AG09319 (cell line): Measurements from ENCODE around the gene PCP4.

ENCODE experiments used
- DNase-seq: peaks from one replicate; pipeline ENCODE4 v3.0.0-alpha.2; 2010; ENCODE audit warnings: low read depth; ENCODE audit errors: extremely low read depth
- CTCF ChIP-seq: IDR thresholded peaks from 2 replicates; pipeline ENCODE4 v1.5.1; 2011; ENCODE audit warnings: low read depth, mild to moderate bottlenecking, inconsistent platforms, low read length, moderate library complexity

The PCP4 gene

GRCh38 chr21:39866093-39866492 lies 1.1 kb upstream of the PCP4 start:
- DNase-seq = no peak
- no peak for TF ChIP-seq CTCF

DNA sequence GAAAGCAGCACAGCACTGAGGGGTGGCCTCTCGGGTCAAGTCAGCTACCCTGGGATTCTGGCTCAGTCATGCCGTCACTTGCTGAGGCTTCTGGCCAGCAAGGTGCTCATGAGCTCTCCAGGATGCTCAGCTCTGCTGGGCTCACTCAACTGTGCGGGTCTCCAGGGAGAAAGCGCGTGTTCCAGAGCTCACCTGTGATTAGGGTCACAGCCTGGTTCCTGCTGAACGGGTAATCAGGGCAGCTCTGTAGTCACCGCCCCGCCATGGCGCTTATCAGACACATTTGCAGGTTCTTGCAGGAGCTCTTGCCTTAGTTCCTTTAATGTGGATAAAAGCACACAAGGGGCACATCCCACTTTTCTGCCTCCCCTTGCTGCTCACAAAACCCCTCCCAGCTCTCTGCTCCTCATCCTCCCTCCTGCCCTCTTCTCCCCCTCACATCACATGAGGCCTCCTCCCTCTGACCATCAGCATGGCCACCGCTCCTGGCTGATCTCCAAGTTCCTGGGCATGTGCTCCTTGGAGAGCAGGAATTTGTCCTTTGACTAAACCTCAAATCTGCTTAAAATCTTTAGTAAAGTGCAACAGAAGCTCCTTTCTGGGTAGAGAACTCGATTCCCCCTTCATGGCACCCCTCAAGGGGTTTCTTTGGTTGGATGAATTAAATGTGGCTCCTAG lies 2.0 kb downstream of the PCP4 start:
- DNase-seq = no peak
- no peak for TF ChIP-seq CTCF

DNA sequence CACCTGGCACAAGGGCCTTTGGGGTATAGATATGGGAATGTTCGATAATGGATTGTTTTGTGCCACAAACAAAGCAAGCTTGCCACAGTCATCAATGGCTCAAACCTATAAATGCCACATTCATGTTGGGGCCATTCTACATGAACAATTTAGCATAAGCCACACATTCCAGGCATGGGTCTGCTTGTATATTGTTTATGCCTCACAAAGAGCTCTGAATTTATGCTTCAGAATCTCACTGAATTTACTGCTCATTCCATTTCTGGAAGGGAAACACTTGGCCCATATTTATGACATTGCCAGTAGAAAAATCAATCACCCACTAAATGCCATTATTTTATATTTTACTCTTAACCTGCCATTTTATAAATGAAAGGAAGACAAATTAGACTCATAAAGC lies 6.4 kb downstream of the PCP4 start:
- DNase-seq = no peak
- TF ChIP-seq CTCF = no peak

DNA sequence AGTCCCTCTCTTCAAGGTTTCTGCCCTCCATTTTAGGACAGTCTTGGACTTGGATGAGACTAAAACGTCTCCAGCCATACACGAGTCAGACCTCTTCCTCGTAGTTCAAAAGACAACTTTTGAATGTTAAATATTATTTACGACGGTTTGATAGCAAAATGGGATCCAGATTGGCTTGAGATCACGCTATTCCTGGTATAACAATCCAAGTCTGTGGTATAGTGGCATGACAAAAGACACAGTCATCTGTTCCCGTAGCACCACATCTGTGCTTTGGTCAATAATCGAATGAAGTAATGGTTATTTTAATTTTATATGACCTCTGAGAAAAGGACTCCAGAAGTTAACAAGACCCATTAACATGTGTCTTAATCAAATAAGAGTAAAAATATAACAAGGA lies 7.0 kb downstream of the PCP4 start:
- TF ChIP-seq CTCF = no peak
- DNase-seq = no peak

GRCh38 chr21:39874759-39875158 lies 7.5 kb downstream of the PCP4 start:
- TF ChIP-seq CTCF = no peak
- DNase-seq = no peak

DNA sequence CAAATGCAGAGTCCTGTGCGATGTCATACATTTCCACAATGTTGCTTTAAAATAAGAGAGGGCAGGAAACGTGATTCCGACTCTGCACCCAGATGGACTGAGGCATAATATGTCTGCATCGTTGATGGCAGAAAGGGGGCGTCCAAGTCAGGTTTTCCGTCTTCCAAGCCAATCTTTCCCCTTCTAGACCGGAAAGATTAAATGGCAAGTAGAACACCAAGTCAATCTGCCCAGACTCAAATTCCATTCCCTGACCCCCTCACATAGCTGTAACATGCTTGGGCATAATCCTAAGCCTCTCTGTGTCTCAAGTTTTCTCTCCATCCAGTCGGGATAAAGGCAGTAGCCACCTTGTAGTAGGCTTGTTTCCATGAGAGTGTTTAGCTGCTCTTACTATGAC lies 14.4 kb downstream of the PCP4 start:
- TF ChIP-seq CTCF = no peak
- DNase-seq = no peak

GRCh38 chr21:39882151-39882838 lies 15.1 kb downstream of the PCP4 start:
- no peak for TF ChIP-seq CTCF
- no peak for DNase-seq
